ENCODE results near the gene CLEC2L. TPM values are rescaled to one million over a fixed set of nuclear protein-coding genes. Genes with fewer than 3 reads are reported as not detected.

Gene CLEC2L
- total RNA-seq, 1 experiment from 2014 or later = not detected

DNA sequence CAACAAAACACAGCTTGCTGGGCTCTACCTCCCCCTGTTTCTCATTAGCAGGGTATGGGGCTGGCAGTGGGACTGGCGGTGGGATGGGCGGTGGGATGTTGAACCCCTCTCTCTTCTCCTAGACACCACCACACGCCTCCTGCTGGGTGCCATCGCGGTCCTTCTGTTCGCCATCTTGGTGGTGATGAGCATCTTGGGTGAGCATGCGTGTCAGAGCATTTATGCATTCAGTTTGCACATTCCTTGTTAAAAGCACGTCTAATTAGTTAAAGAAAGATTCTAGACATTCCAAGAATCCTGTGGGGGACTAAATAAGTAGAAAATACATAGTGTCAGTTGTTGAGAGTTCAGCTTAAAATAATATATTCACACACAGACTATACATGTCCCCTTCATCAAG lies 12.7 kb downstream of the CLEC2L start:
- Histone ChIP-seq H3K9me3 (ENCODE audit: low read depth, low read length, poor library complexity, severe bottlenecking) (no peaks in the 10 kb centered on the region), H3K4me1 (ENCODE audit: insufficient read depth, low read length, poor library complexity, severe bottlenecking) (no peaks in the 10 kb centered on the region), H3K27me3 (replicated peaks; ENCODE audit: insufficient read depth, low read depth, low read length, poor library complexity) (peaks cover 14% of the 10 kb centered on the region), H3K4me3 (ENCODE audit: low read depth, low read length, poor library complexity, severe bottlenecking) (no peak overlapping the region), H3K36me3 (ENCODE audit: insufficient read depth, low read length, poor library complexity, severe bottlenecking) (no peaks in the 10 kb centered on the region), H3K27ac (ENCODE audit: low read depth, low read length, poor library complexity, severe bottlenecking) (no peak overlapping the region)
- no TSS peak for BruUV-seq (replicated peaks)
- POLR2A ChIA-PET (ENCODE audit: low non-redundant PET) = no interaction called here
- CTCF ChIA-PET = no interaction called here
- no peak for TF ChIP-seq EZH2 (IDR thresholded peaks at IDR 0.05; ENCODE audit: borderline replicate concordance, low read depth, low read length, poor library complexity, severe bottlenecking)
- TF ChIP-seq, protein P1, sequence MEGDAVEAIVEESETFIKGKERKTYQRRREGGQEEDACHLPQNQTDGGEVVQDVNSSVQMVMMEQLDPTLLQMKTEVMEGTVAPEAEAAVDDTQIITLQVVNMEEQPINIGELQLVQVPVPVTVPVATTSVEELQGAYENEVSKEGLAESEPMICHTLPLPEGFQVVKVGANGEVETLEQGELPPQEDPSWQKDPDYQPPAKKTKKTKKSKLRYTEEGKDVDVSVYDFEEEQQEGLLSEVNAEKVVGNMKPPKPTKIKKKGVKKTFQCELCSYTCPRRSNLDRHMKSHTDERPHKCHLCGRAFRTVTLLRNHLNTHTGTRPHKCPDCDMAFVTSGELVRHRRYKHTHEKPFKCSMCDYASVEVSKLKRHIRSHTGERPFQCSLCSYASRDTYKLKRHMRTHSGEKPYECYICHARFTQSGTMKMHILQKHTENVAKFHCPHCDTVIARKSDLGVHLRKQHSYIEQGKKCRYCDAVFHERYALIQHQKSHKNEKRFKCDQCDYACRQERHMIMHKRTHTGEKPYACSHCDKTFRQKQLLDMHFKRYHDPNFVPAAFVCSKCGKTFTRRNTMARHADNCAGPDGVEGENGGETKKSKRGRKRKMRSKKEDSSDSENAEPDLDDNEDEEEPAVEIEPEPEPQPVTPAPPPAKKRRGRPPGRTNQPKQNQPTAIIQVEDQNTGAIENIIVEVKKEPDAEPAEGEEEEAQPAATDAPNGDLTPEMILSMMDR (conservative IDR thresholded peaks at IDR 0.05; ENCODE audit: low read depth, low read length) = no peak
- DNase-seq (ENCODE audit: low spot score) = no peak
- intact Hi-C loops (cut with micrococcal nuclease; ENCODE audit: unreplicated experiment) = no loop called here

DNA sequence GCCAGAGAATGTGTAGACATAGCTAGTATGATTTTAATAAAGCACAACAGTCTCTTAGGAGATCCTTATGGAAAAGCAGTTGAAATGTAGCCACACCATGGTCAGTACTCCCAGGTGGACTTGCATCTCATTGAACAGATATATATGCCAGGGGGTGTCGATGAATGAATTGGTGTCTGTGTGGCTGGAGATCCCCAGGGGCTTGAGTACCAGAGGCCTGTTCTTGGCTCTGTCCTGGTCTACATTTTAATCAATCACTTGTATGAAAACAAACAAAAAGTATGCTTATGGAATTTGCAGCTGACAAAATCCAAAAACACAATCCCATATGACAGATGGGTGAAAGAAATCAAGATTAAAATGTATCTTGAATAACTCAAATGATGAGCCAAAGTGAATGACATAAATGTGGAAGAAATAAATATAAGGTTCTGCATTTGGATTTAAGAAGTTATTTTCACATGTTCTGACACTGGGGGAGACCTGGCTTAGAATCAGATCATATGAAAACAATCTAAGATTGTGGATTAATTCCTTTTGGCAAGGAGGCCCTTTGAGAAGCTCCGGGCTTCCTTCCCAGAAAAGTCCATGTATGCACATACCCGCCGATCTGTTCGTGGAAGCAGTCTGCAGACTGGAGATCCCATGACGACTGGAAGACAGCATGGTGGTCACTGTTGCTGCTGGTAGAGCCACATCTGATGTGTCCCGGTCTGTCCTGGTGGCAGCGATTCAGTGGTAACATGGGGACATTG lies 15.6 kb downstream of the CLEC2L start:
- ChIA-PET POLR2A (ENCODE audit: low non-redundant PET) (no interaction called here), CTCF (no interaction called here)
- TF ChIP-seq, protein P1 (conservative IDR thresholded peaks at IDR 0.05; ENCODE audit: low read depth, low read length) = no peak
- no peak for TF ChIP-seq EZH2 (IDR thresholded peaks at IDR 0.05; ENCODE audit: borderline replicate concordance, low read depth, low read length, poor library complexity, severe bottlenecking)
- Histone ChIP-seq H3K9me3 (ENCODE audit: low read depth, low read length, poor library complexity, severe bottlenecking) (no peaks in the 10 kb centered on the region), H3K4me1 (ENCODE audit: insufficient read depth, low read length, poor library complexity, severe bottlenecking) (no peaks in the 10 kb centered on the region), H3K36me3 (ENCODE audit: insufficient read depth, low read length, poor library complexity, severe bottlenecking) (no peaks in the 10 kb centered on the region), H3K4me3 (ENCODE audit: low read depth, low read length, poor library complexity, severe bottlenecking) (no peak overlapping the region), H3K27ac (ENCODE audit: low read depth, low read length, poor library complexity, severe bottlenecking) (no peak overlapping the region), H3K27me3 (replicated peaks; ENCODE audit: insufficient read depth, low read depth, low read length, poor library complexity) (peaks cover under 1% of the 10 kb centered on the region)
- BruUV-seq (replicated peaks) = no TSS peak
- intact Hi-C loops (cut with micrococcal nuclease; ENCODE audit: unreplicated experiment) = no loop called here
- DNase-seq (ENCODE audit: low spot score) = no peak

GRCh38 chr7:139540203-139540602 lies 16.7 kb downstream of the CLEC2L start:
- no peak for DNase-seq (ENCODE audit: low spot score)
- intact Hi-C loops (cut with micrococcal nuclease; ENCODE audit: unreplicated experiment) = no loop called here
- no peaks in the 10 kb centered on the region for H3K9me3 ChIP-seq (ENCODE audit: low read depth, low read length, poor library complexity, severe bottlenecking)
- no TSS peak for BruUV-seq (replicated peaks)
- H3K27me3 ChIP-seq (replicated peaks; ENCODE audit: insufficient read depth, low read depth, low read length, poor library complexity) = no peaks in the 10 kb centered on the region
- no peak overlapping the region for H3K4me3 ChIP-seq (ENCODE audit: low read depth, low read length, poor library complexity, severe bottlenecking)
- no peak for TF ChIP-seq EZH2 (IDR thresholded peaks at IDR 0.05; ENCODE audit: borderline replicate concordance, low read depth, low read length, poor library complexity, severe bottlenecking)
- TF ChIP-seq, protein P1 (conservative IDR thresholded peaks at IDR 0.05; ENCODE audit: low read depth, low read length) = no peak
- no peak overlapping the region for H3K27ac ChIP-seq (ENCODE audit: low read depth, low read length, poor library complexity, severe bottlenecking)
- ChIA-PET POLR2A (ENCODE audit: low non-redundant PET) (no interaction called here), CTCF (no interaction called here)
- no peaks in the 10 kb centered on the region for H3K36me3 ChIP-seq (ENCODE audit: insufficient read depth, low read length, poor library complexity, severe bottlenecking)
- H3K4me1 ChIP-seq (ENCODE audit: insufficient read depth, low read length, poor library complexity, severe bottlenecking) = no peaks in the 10 kb centered on the region

Data from A673 (cell line).